K562 (cell line): ENCODE measurements around the gene OR4C6. TPM values are rescaled to one million over a fixed set of nuclear protein-coding genes. Genes with fewer than 3 reads are reported as not detected.
A peak's percentile ranks its signal among the peaks of the same experiment; 100 is the strongest.

Experiments used
- ARID3B ChIP-seq: fragments of 250-450 bp; sonication (Bioruptor Pico); IDR thresholded peaks from 2 replicates; pipeline ENCODE4 v1.4.0; 2020; ENCODE audit warnings: borderline replicate concordance
- CTCF ChIP-seq, 3 experiments: IDR thresholded peaks in 2 of 3; conservative IDR thresholded peaks in 1 of 3; 2 replicates each; pipeline ENCODE4 v1.5.1; 2011 to 2012; ENCODE audit warnings: low read length in 3 of 3, mild to moderate bottlenecking in 3 of 3, control low read depth in 2 of 3, improper control_type of control experiment in 1 of 3, inconsistent platforms in 1 of 3, low read depth in 1 of 3, mixed read lengths in 1 of 3, moderate library complexity in 1 of 3; ENCODE audit not compliant: insufficient read depth in 2 of 3
- GATAD2A ChIP-seq: fragments of 450-650 bp; IDR thresholded peaks from 2 replicates; pipeline ENCODE4 v1.6.1; 2017
- L3MBTL2 ChIP-seq: fragments of 450-650 bp; IDR thresholded peaks from 2 replicates; pipeline ENCODE4 v1.6.1; 2016; ENCODE audit warnings: mild to moderate bottlenecking, moderate library complexity
- MXD1 ChIP-seq: fragments of 250-450 bp; sonication (Bioruptor Pico); IDR thresholded peaks from 2 replicates; pipeline ENCODE4 v1.8.0; 2021; ENCODE audit warnings: borderline replicate concordance, mild to moderate bottlenecking, moderate library complexity; ENCODE audit not compliant: poor library complexity, severe bottlenecking
- NCOA1 ChIP-seq: fragments of 450-650 bp; IDR thresholded peaks from 2 replicates; pipeline ENCODE4 v1.6.1; 2016; ENCODE audit warnings: low read depth
- POLR3A ChIP-seq: IDR thresholded peaks from 2 replicates; pipeline ENCODE4 v1.6.1; 2011; ENCODE audit warnings: borderline replicate concordance, mild to moderate bottlenecking, moderate library complexity; ENCODE audit not compliant: insufficient read length, insufficient read depth; ENCODE audit errors: extremely low read depth
- RAD21 ChIP-seq, 2 experiments: fragments of 250-450 bp in 1 of 2; fragments of 450-650 bp in 1 of 2; sonication (Bioruptor Pico) in 1 of 2; formaldehyde crosslinking in 1 of 2; IDR thresholded peaks in 1 of 2; conservative IDR thresholded peaks in 1 of 2; 2 replicates each; pipeline versions ENCODE4 v1.4.0 to v1.8.0; 2020 to 2022; ENCODE audit warnings: mild to moderate bottlenecking in 2 of 2, moderate library complexity in 1 of 2
- RFX1 ChIP-seq: fragments of 450-650 bp; IDR thresholded peaks from 2 replicates; pipeline ENCODE4 v1.6.1; 2016; ENCODE audit warnings: mild to moderate bottlenecking, moderate library complexity
- SRF ChIP-seq, 2 experiments: fragments of 250-450, 450-650 bp in 1 of 2; sonication (Bioruptor Pico) in 1 of 2; sonication (generic) in 1 of 2; formaldehyde crosslinking; IDR thresholded peaks; 2 replicates each; pipeline versions ENCODE4 v1.5.0 to v1.5.1; 2020 to 2022; ENCODE audit warnings: mild to moderate bottlenecking in 1 of 2, missing genetic modification reagents in 1 of 2
- SRSF9 ChIP-seq: fragments of 200-400 bp; formaldehyde crosslinking; IDR thresholded peaks from 2 replicates; pipeline ENCODE4 v1.6.1; 2017; ENCODE audit warnings: low read depth, low read length, borderline replicate concordance
- TRIM25 ChIP-seq: fragments of 450-650 bp; IDR thresholded peaks from 2 replicates; pipeline ENCODE4 v1.7.0; 2016; ENCODE audit warnings: borderline replicate concordance
- XRCC4 ChIP-seq: IDR thresholded peaks from one replicate; pipeline ENCODE4 v1.6.1; 2011; ENCODE audit not compliant: insufficient read depth, insufficient read length; ENCODE audit errors: extremely low read depth
- ZNF518B ChIP-seq: fragments of 250-450 bp; sonication (Bioruptor Pico); IDR thresholded peaks from 2 replicates; pipeline ENCODE4 v1.5.0; 2021; ENCODE audit warnings: mild to moderate bottlenecking, moderate library complexity
- polyA plus RNA-seq, 8 experiments: library from polyadenylated mRNA; depleted of rRNA in 4 of 8; stranded (reverse) in 5 of 8; unstranded in 3 of 8; fragments of >200 nt; fragmentation: Nextera tagmentation in 2 of 8; fragmentation: Illumina TruSeq in 1 of 8; extraction: Ambion mirVana in 2 of 8; extraction: Trizol in 1 of 8; gene quantifications; 2 replicates each; pipeline versions ENCODE4 v1.2.1 to v1.2.3, GENCODE V29; 2011 to 2014; ENCODE audit warnings: inconsistent platforms in 1 of 8, missing spikeins in 1 of 8
- total RNA-seq, 7 experiments: library from RNA; depleted of rRNA in 6 of 7; stranded (reverse); fragments of >200 nt in 6 of 7; fragmentation: Illumina TruSeq in 2 of 7; extraction: Trizol in 2 of 7; gene quantifications; 2 replicates each; pipeline versions ENCODE4 v1.2.1 to v1.2.3, GENCODE V29; 2011 to 2021; ENCODE audit warnings: low replicate concordance in 1 of 7

Gene OR4C6
- total and polyA plus RNA-seq, 9 of the 15 experiments (the other 6 are each of a cell fraction or from before 2014, with no cell fraction given): not detected

- no peak for TF ChIP-seq TRIM25
- no peak for TF ChIP-seq SRSF9
- TF ChIP-seq RFX1: no peak
- TF ChIP-seq POLR3A: no peak
- no peak for TF ChIP-seq XRCC4
- TF ChIP-seq NCOA1: no peak
- peak; percentile 7 to 57 (median 28); a peak in 4 of 6 replicates for TF ChIP-seq CTCF (IDR thresholded peaks at IDR 0.05 in 2 of 3, conservative IDR thresholded peaks at IDR 0.05 in 1 of 3; ENCODE audit: insufficient read depth in 2 of 3, low read depth in 1 of 3, low read length in 3 of 3)
- no peak for TF ChIP-seq ZNF518B (CRISPR knock-in tag)
- no peak for TF ChIP-seq SRF (CRISPR knock-in tag; IDR thresholded peaks at IDR 0.05)
- peak; percentile 44 to 69; a peak in 3 of 4 replicates for TF ChIP-seq RAD21 (CRISPR knock-in tag; conservative IDR thresholded peaks at IDR 0.05 in 1 of 2, IDR thresholded peaks at IDR 0.05 in 1 of 2)
- TF ChIP-seq GATAD2A: no peak
- no peak for TF ChIP-seq L3MBTL2
- TF ChIP-seq MXD1 (CRISPR knock-in tag): no peak
- TF ChIP-seq ARID3B (CRISPR knock-in tag): no peak
Observed at GRCh38 chr11:55707029-55707428, 45.0 kb downstream of the OR4C6 start (continued).
